Gastroesophageal sphincter (tissue), 3 donors: Measurements from ENCODE around the gene FXYD7.

ENCODE experiments used
- EP300 ChIP-seq: sonication (generic); formaldehyde crosslinking; IDR thresholded peaks from one replicate; pipeline ENCODE4 v1.6.1; 2017; ENCODE audit warnings: antibody characterized with exemption, mild to moderate bottlenecking
- POLR2A ChIP-seq, 2 donors: fragments of 450-650 bp; IDR thresholded peaks; one replicate each; pipeline ENCODE4 v1.6.1; 2017; ENCODE audit warnings: antibody characterized with exemption in 2 of 2, mild to moderate bottlenecking in 2 of 2, moderate library complexity in 1 of 2
- POLR2AphosphoS5 ChIP-seq: sonication (generic); formaldehyde crosslinking; IDR thresholded peaks from one replicate; pipeline ENCODE4 v1.6.1; 2017; ENCODE audit warnings: antibody characterized with exemption
- TF ChIP-seq, protein P1 (sequence below), 4 experiments: fragments of 200-600 bp in 2 of 4; fragments of 450-650 bp in 2 of 4; sonication (generic) in 1 of 4; IDR thresholded peaks; one replicate each; pipeline ENCODE4 v1.5.1; 2017 to 2019; ENCODE audit warnings: antibody characterized with exemption in 4 of 4, mild to moderate bottlenecking in 2 of 4, moderate library complexity in 2 of 4

DNA sequence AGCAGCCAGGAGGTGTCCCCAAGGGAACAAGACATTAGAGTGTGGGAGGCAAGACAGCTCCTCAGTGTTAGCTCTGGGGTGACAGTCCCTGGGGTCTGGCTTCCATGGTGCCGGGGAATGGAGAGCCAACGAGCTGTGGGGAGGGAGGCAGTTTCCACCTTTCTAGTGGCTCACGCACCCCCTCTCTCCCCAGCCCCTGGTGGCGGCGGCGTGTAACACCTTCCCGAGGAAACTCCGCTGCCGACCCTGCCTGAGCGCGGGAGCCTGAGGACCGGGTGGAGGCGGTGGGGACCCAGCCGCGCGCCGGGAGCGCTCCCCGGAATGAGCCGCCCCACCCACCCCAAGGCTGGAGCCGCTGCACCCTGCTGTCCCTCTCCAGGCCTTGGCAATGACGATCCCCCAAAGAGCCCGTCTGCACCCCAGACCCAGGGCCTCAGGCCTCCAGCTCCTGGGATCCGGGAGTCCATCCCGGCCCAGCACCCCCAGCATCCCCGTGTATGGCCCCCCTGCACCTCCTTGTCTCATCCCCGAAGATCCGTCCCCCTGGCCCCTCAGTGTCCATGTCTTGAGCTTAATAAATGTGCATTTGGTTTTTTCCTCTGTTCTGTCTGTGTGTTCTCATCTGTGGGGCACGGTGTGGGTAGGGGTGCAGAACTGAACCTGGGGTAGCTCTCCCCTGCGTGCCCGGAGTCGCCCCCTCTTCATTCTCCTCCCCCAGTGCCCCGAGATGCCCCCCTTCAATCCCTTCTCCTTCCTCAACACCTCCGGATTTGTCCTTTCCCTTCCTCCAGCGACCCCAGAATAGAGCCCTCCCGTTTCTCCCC, 10.9 kb downstream of the FXYD7 start:
- TF ChIP-seq, protein P1, sequence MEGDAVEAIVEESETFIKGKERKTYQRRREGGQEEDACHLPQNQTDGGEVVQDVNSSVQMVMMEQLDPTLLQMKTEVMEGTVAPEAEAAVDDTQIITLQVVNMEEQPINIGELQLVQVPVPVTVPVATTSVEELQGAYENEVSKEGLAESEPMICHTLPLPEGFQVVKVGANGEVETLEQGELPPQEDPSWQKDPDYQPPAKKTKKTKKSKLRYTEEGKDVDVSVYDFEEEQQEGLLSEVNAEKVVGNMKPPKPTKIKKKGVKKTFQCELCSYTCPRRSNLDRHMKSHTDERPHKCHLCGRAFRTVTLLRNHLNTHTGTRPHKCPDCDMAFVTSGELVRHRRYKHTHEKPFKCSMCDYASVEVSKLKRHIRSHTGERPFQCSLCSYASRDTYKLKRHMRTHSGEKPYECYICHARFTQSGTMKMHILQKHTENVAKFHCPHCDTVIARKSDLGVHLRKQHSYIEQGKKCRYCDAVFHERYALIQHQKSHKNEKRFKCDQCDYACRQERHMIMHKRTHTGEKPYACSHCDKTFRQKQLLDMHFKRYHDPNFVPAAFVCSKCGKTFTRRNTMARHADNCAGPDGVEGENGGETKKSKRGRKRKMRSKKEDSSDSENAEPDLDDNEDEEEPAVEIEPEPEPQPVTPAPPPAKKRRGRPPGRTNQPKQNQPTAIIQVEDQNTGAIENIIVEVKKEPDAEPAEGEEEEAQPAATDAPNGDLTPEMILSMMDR (IDR thresholded peaks at IDR 0.05) = peak in 3 of 4 experiments; percentile 27 to 54 (median 51)
- TF ChIP-seq POLR2AphosphoS5 (no peak), POLR2A (IDR thresholded peaks at IDR 0.05) (no peak), EP300 (no peak)
